ENCODE measurements around the gene AP3S2. TPM values are rescaled to one million over a fixed set of nuclear protein-coding genes. Genes with fewer than 3 reads are reported as not detected.

The AP3S2 gene
- total and polyA plus RNA-seq, 3 donors from 2014 or later, result 31.9 to 53.0 (median 45.8) TPM

- H3K4me1 ChIP-seq, result no peaks in the 10 kb centered on the region
- intact Hi-C loops (cut with DNase I; ENCODE audit: low total_unique reads), result loop anchor here (10.0 kb wide), 1 partner anchor 169 kb away; no protein-coding TSS in a partner anchor
- H3K9me3 ChIP-seq, result no peaks in the 10 kb centered on the region
- no peaks in the 10 kb centered on the region for H3K36me3 ChIP-seq (ENCODE audit: low read depth, missing control alignments)
- no peak for DNase-seq
- WGBS, 2 donors, result 88 to 93% methylated on average over 5 of the region's 5 CpGs
- no peak overlapping the region for H3K4me3 ChIP-seq
- no peak overlapping the region for H3K27ac ChIP-seq
- TF ChIP-seq CTCF (IDR thresholded peaks at IDR 0.05) (no peak), POLR2A (IDR thresholded peaks at IDR 0.05) (no peak)
- H3K27me3 ChIP-seq, result no peaks in the 10 kb centered on the region
Measured at GRCh38 chr15:89905846-89906378, 12.1 kb upstream of the AP3S2 start.

- no peaks in the 10 kb centered on the region for H3K36me3 ChIP-seq (ENCODE audit: low read depth, missing control alignments)
- TF ChIP-seq CTCF (IDR thresholded peaks at IDR 0.05), result no peak
- 92 to 93% methylated on average over 2 to 5 of the region's 5 CpGs for WGBS, 2 donors
Measured at GRCh38 chr15:89904519-89904918, 10.7 kb upstream of the AP3S2 start.

DNA sequence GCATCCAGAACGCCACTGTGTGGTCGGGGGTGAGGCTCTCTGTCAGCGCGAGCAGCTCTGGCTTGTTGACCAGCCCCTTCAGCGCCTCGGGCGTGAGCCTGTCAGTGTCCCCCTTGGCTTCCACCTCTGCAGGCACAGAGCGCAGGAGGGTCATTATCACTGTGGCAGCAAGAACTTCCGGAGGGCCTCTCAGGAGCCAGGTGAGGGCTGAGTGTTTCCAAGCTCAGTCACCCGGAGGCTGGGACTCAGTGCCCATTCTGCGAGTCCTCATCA is 10.0 kb upstream of the AP3S2 start:
- no peaks in the 10 kb centered on the region for H3K27me3 ChIP-seq
- TF ChIP-seq POLR2A (IDR thresholded peaks at IDR 0.05) (no peak), CTCF (IDR thresholded peaks at IDR 0.05) (no peak)
- no peak overlapping the region for H3K4me3 ChIP-seq
- H3K27ac ChIP-seq, result no peak overlapping the region
- 95% methylated on average over 11 of the region's 11 CpGs; no CpG with 5 or more reads in 1 of the 2 donors for WGBS, 2 donors
- intact Hi-C loops (cut with DNase I; ENCODE audit: low total_unique reads), result loop anchor here (10.0 kb wide), 1 partner anchor 171 kb away; no protein-coding TSS in a partner anchor
- H3K36me3 ChIP-seq (ENCODE audit: low read depth, missing control alignments), result no peaks in the 10 kb centered on the region
- no peaks in the 10 kb centered on the region for H3K9me3 ChIP-seq
- H3K4me1 ChIP-seq, result no peaks in the 10 kb centered on the region
- no peak for DNase-seq

More at GRCh38 chr15:89904519-89904918, 10.7 kb upstream of the AP3S2 start:
- Histone ChIP-seq H3K4me1 (no peaks in the 10 kb centered on the region), H3K27ac (no peak overlapping the region), H3K4me3 (no peak overlapping the region), H3K9me3 (no peaks in the 10 kb centered on the region), H3K27me3 (no peaks in the 10 kb centered on the region)
- DNase-seq, result no peak
- intact Hi-C loops (cut with DNase I; ENCODE audit: low total_unique reads), result loop anchor here (10.0 kb wide), 1 partner anchor 170 kb away; no protein-coding TSS in a partner anchor

GRCh38 chr15:89903015-89903857 is 9.4 kb upstream of the AP3S2 start:
- WGBS, 2 donors, result 86 to 92% methylated on average over 6 to 15 of the region's 15 CpGs
- Histone ChIP-seq H3K27me3 (no peaks in the 10 kb centered on the region), H3K9me3 (no peaks in the 10 kb centered on the region), H3K4me3 (no peak overlapping the region), H3K36me3 (ENCODE audit: low read depth, missing control alignments) (no peaks in the 10 kb centered on the region), H3K4me1 (no peaks in the 10 kb centered on the region), H3K27ac (no peak overlapping the region)
- no peak for DNase-seq
- intact Hi-C loops (cut with DNase I; ENCODE audit: low total_unique reads), result loop anchor here (10.0 kb wide), 1 partner anchor 172 kb away; no protein-coding TSS in a partner anchor
- TF ChIP-seq POLR2A (IDR thresholded peaks at IDR 0.05) (no peak), CTCF (IDR thresholded peaks at IDR 0.05) (no peak)

Data from testis (tissue), 3 donors.